ENCODE measurements around the gene SYTL5.
A peak's percentile ranks its signal among the peaks of the same experiment; 100 is the strongest.

SYTL5 gene

DNA sequence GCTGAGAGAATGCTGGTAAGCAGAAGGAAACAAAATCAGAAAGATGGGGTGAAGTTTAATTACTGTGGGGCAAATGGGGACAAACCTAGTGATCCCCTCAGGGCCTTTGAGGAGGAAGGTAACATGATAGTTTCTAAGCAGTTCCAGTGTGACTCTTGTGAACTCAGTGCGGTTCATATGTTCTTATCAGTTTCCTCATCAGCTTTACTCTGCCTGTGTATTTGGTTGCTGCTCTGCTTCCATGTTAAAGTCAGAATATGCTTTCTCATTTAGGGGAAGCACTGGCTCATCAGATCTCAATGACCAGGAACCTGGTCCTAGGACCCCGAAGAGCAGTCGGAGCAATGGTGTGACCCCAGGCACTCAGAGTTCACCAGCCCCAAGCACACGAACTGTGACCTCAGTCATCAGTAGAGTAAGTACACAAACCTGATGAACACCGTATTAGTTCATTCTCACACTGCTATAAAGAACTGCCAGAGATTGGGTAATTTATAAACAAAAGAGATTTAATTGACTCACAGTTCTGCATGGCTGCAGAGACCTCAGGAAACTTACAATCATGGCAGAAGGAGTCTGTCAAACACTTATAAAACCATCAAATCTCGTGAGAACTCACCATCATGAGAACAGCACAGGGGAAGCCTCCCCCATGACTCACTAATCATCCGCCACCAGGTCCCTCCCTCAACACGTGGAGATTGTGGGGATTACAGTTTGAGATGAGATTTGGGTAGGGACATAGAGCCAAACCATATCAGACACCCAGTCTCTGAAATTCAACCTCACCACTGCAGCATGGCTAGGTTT, 83.0 kb downstream of the SYTL5 start:
- DNase-seq (ENCODE audit: low read depth): no peak

- no peak for DNase-seq (ENCODE audit: low read depth)
Observed at GRCh38 chrX:38095971-38096529, 89.7 kb downstream of the SYTL5 start.

GRCh38 chrX:38099688-38100087, 93.3 kb downstream of the SYTL5 start:
- DNase-seq (ENCODE audit: low read depth): no peak

DNA sequence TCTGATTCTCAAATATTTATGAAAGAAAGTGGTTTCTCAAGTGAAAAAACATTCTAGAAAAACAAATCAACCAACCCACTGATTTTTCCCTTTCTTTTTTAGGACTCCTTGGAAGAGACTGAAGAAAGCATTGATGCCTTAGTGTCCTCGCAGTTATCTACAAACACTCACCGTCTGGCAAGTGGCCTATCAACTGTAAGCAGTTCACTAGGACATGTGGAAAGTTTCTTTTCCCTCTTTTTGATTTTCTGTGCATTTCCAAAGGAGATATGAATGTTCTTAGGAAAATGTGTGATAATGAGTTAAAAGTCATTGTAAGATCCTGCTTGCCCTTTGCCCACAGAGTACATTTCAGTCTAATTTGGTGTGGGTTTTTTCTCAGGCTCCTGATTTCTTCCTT, 95.9 kb downstream of the SYTL5 start:
- DNase-seq (ENCODE audit: low read depth): no peak

DNA sequence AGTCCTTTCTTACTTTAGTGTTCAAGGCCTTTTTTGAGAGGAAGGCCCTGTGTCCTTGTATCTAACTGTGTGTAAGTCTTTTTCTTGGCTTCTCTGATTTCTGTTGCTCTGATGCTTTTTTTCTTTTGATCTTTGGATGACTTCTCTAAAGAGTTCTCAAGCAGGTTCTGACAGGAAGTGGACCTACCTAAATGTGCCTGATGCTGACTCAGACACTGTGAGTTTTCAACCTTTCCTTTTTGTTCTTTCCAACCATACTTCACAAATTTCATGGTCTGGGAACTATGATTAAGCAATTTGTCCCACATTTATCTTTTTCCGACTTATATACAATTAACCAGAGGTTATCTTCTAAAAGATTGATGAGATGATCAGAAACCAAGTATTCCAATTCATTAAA, 96.5 kb downstream of the SYTL5 start:
- no peak for DNase-seq (ENCODE audit: low read depth)

DNA sequence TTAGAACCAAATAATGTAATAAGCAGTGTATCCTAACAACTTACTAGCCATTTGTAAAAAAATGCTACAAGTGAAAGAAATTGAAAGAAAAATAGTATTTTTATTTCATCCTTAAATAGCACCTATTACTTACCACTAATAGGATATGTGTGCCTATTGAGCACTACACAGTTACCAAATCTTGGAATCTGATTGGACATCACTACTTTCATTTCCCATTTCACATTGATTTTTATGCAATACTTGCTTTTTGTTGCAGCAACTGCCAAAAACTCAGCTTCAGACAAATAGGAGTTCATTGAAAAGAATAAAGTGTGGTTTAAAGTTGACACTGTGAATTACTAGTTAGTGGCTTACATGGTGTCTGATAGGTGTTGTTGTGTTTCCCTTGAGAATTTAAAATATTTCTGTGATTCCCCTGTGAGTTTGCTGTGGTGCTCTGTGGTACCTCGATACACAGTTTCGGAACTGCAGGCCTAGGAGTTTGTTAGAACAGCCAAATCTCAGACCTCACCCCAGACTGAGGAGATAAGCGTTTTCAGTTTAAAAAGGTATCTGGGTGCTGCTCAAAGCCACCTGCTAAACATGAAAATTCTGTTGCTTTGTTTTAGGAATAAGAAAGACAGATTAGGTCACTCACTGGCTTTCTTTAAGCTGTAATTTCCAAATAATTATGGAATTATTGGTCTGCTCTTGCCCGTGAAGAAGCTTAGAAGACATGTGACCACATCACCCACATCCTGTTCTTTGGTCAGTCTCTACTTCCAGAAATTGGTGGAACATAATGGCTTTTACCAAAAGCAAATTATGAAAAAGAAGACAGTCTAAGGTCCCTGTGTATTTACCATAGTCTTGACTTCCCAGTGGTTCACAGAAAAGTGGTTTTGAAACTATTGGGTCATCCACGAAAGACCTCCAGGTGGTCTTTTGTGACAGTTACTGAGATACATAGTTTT, 97.8 kb downstream of the SYTL5 start:
- DNase-seq (ENCODE audit: low read depth): peak; percentile 31

GRCh38 chrX:38105216-38105725, 98.9 kb downstream of the SYTL5 start:
- no peak for DNase-seq (ENCODE audit: low read depth)

- DNase-seq (ENCODE audit: low read depth): no peak
Observed at GRCh38 chrX:38106991-38107655, 100.8 kb downstream of the SYTL5 start.

DNA sequence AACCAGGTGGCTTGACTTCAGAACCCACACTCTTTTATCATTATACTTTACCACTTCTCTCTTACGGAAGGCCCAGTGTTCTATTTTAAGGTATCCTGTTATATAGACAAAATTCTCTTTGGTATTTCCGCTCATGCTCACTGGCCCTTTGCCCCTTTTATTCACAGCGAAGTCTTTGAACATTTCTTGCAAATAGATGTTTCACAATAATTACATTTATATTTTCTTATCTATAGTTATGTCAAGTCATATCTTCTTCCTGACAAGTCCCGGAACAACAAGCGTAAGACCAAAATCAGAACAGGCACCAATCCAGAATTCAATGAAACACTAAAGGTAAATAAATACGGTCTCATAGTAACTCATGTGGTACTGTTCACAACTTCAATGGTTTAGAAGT, 102.0 kb downstream of the SYTL5 start:
- no peak for DNase-seq (ENCODE audit: low read depth)

GRCh38 chrX:38109042-38109898, 102.9 kb downstream of the SYTL5 start:
- no peak for DNase-seq (ENCODE audit: low read depth)

DNA sequence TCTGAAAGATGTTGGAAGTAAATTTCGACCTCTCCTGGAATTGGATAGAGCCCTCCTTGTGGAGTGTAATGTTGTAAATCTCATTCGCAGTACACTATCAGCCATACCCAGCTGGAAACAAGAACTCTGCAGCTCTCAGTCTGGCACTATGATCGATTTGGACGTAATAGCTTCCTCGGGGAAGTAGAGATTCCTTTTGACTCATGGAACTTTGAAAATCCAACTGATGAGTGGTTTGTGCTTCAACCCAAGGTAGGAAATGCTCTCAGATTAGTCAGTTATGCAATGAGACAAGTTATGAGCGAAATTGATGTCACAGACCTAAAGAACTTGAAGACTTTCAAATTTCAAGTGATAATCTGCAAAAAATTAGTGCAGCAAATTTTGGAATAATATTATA, 103.9 kb downstream of the SYTL5 start:
- DNase-seq (ENCODE audit: low read depth): no peak

- DNase-seq (ENCODE audit: low read depth): no peak
Observed at GRCh38 chrX:38111196-38111595, 104.8 kb downstream of the SYTL5 start.

DNA sequence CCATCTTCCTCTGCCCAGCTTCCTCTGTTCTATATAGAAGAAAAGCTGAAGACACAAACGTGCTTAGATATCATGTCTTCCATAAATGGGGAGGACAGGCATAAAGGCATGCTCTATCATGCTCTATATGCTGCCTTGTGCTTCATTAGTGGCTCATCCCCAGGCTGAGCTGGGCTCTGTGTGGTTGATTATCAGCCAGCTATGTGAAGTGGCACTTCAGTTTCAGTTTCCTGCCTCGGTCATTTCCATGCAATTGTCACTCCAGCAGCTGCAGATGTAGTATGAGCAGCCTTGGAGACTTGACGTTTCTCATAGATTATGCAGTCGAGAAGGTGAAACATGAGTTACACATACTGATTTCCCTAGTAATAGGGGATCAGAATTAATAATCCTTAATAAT, 106.2 kb downstream of the SYTL5 start:
- DNase-seq (ENCODE audit: low read depth): no peak

DNA sequence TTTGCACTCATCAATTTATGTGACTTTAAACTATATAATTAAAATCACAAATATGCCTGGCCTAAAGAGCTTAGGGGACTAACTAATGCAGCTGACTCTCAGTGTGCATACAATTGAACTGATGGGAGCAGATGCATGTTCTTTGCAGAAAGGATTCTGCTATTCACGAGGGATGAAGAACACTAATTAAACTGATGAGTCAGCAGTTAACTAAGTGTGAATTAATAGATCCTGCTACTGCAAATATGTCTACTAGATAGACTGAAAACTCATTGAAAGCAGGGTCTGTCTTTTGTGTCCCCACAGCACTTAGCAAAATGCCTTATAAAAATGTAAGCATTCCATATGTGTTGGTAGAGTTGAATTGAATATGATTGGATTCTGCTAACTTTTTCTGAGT, 110.4 kb downstream of the SYTL5 start:
- DNase-seq (ENCODE audit: low read depth): no peak

GRCh38 chrX:38117485-38117884, 111.1 kb downstream of the SYTL5 start:
- DNase-seq (ENCODE audit: low read depth): no peak

DNA sequence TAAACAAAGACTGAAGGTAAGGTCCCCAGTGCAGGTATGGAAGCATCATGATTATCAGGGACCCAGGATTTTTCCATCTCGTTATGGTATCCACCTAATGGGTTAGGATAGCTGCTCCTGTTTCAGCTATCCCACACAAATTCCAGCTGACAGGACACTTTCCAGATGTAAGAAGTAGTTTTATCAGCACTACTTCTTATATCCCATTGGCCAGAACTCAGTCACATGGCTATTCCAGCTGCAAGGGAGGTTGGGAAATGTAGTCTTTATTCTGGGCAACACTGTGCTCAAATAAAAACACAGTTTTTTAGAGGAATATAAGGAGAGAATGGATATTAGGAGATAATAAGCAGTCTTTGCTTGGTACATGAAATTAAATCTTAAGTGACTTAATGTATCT, 117.6 kb downstream of the SYTL5 start:
- DNase-seq (ENCODE audit: low read depth): no peak

- no peak for DNase-seq (ENCODE audit: low read depth)
Observed at GRCh38 chrX:38126179-38126578, 119.8 kb downstream of the SYTL5 start.

GRCh38 chrX:38127961-38128360, 121.6 kb downstream of the SYTL5 start:
- no peak for DNase-seq (ENCODE audit: low read depth)

- no peak for DNase-seq (ENCODE audit: low read depth)
Observed at GRCh38 chrX:38129366-38129765, 123.0 kb downstream of the SYTL5 start.

DNA sequence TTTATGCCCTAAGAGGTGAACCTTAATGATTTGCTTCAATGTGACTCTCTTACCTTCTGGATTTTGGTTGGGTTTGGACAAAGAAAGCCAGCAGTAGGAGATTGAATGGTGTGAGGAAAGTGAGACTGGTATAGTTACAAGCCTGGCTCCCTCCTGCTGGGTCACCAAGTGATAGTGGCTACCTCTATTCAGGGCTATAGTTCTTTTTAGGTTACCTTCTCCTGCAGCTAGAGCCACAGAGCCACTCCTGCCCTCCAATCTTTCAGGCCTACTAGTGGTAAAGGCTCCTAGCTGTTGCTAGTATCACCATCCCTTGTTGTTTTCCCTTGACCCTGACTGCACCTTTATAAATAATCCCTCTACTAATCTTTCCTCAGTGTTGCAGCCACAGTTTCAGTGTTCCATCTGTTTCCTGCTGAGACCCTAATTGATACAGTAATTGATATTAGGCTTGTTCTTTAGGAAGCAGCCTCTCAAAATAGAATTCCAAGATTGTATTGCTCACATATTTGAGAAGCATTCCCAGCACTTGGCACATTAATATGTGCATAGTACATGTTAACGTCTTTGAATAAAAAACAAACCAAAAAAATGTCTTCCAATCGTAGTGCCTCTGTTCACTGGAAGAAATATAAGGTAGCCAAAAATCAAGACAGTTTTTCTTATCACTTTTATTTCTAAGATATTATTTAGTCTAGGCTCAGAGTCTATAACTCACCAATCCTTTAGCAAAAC, 132.0 kb downstream of the SYTL5 start:
- no peak for DNase-seq (ENCODE audit: low read depth)

All from CMK (cell line).